GM12801 (cell line): Measurements from ENCODE around the gene FEM1A.

Experiments
- CTCF ChIP-seq: IDR thresholded peaks from one replicate; pipeline ENCODE4 v1.5.1; 2011; ENCODE audit warnings: control low read depth; ENCODE audit not compliant: insufficient read length; ENCODE audit errors: extremely low read depth

Gene FEM1A

GRCh38 chr19:4802711-4803110 lies 11.2 kb downstream of the FEM1A start:
- TF ChIP-seq CTCF, result no peak

- no peak for TF ChIP-seq CTCF
Measured at GRCh38 chr19:4803736-4804695, 12.5 kb downstream of the FEM1A start.

GRCh38 chr19:4806384-4806783 lies 14.8 kb downstream of the FEM1A start:
- no peak for TF ChIP-seq CTCF

- no peak for TF ChIP-seq CTCF
Measured at GRCh38 chr19:4807188-4807587, 15.7 kb downstream of the FEM1A start.

- no peak for TF ChIP-seq CTCF
Measured at GRCh38 chr19:4811328-4812131, 20.0 kb downstream of the FEM1A start.

- no peak for TF ChIP-seq CTCF
Measured at GRCh38 chr19:4814625-4815425, 23.3 kb downstream of the FEM1A start.
